Measurements from ENCODE around the gene SPECC1.

The SPECC1 gene

GRCh38 chr17:20121359-20122253 is 112.4 kb downstream of the SPECC1 start:
- no peak overlapping the region for H3K4me3 ChIP-seq (ENCODE audit: low read depth, low read length)

DNA sequence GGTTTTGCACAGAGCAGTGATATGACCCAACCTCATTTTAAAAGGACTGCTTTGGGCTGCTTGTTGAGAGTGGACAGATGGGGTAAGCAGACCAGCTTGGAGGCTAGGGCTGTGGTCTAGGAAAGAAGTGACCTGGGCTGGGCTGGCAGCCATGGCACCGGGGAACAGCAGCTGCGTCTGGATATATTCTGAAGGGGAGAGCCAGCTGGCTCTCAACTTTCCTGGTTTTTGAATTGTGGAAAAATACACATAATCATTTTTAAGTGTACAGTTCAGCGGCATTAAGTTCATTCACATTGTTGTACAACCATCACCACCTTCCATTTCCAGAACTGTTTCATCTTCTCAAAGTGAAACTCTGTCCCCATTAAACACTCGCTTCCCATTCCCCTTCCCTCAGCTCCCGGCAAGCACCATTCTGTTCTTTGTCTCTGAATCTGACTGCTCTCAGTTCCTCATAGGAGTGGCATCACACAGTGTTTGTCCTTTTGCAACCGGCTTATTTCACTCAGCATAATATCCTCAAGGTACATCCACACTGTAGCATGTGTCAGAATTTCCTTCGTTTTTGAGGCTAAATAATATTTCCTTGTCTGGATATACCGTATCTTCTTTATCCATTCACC is 113.2 kb downstream of the SPECC1 start:
- H3K4me3 ChIP-seq (ENCODE audit: low read depth, low read length): no peak overlapping the region

GRCh38 chr17:20123209-20123608 is 114.0 kb downstream of the SPECC1 start:
- H3K4me3 ChIP-seq (ENCODE audit: low read depth, low read length): no peak overlapping the region

DNA sequence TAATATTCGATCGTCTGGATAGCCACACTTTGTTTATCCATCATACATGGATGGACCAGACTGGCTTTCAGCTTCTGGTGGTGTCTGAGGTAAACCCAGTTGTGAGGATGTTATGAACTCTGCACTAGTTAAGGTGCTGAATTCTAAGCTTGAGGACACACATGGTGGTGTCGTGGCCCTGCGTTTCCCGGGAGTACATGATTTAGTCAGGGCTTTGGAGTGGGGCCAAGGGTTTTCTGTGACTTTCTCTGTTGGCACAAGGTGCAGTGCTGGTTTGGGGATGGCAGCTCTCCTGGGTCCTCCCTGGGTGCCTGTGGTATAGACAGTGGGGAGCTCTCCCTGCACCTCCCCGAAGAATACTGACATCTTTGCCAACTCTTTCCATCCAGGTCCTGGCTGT is 116.6 kb downstream of the SPECC1 start:
- no peak overlapping the region for H3K4me3 ChIP-seq (ENCODE audit: low read depth, low read length)

- H3K4me3 ChIP-seq (ENCODE audit: low read depth, low read length): no peak overlapping the region
Measured at GRCh38 chr17:20127360-20128035, 118.3 kb downstream of the SPECC1 start.

- no peak overlapping the region for H3K4me3 ChIP-seq (ENCODE audit: low read depth, low read length)
Measured at GRCh38 chr17:20128036-20128667, 119.0 kb downstream of the SPECC1 start.

GRCh38 chr17:20133517-20133916 is 124.4 kb downstream of the SPECC1 start:
- no peak overlapping the region for H3K4me3 ChIP-seq (ENCODE audit: low read depth, low read length)

GRCh38 chr17:20141198-20141972 is 132.2 kb downstream of the SPECC1 start:
- H3K4me3 ChIP-seq (ENCODE audit: low read depth, low read length): no peak overlapping the region

- no peak overlapping the region for H3K4me3 ChIP-seq (ENCODE audit: low read depth, low read length)
Measured at GRCh38 chr17:20142268-20142667, 133.1 kb downstream of the SPECC1 start.

- no peak overlapping the region for H3K4me3 ChIP-seq (ENCODE audit: low read depth, low read length)
Measured at GRCh38 chr17:20143740-20144139, 134.6 kb downstream of the SPECC1 start.

GRCh38 chr17:20145567-20145966 is 136.4 kb downstream of the SPECC1 start:
- no peak overlapping the region for H3K4me3 ChIP-seq (ENCODE audit: low read depth, low read length)

GRCh38 chr17:20149251-20149650 is 140.1 kb downstream of the SPECC1 start:
- H3K4me3 ChIP-seq (ENCODE audit: low read depth, low read length): no peak overlapping the region

DNA sequence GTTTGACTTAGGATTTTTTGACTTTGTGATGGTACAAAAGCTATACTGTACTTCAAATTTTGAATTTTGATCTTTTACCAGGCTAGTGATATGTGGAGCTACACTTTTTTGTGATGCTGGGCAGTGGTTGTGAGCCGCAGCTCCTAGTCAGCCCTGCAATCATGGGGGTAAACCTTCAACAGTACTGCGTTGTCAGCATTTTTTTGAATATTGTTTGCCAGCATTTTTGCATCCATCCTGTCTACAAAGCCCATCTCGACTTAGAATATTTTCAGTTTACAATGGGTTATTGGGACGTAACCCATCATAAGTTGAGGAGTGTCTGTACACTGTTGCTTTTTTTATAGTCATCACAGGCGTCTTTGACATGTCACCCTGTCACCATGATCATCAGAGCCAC is 142.0 kb downstream of the SPECC1 start:
- no peak overlapping the region for H3K4me3 ChIP-seq (ENCODE audit: low read depth, low read length)

- H3K4me3 ChIP-seq (ENCODE audit: low read depth, low read length): no peak overlapping the region
Measured at GRCh38 chr17:20153231-20153630, 144.1 kb downstream of the SPECC1 start.

DNA sequence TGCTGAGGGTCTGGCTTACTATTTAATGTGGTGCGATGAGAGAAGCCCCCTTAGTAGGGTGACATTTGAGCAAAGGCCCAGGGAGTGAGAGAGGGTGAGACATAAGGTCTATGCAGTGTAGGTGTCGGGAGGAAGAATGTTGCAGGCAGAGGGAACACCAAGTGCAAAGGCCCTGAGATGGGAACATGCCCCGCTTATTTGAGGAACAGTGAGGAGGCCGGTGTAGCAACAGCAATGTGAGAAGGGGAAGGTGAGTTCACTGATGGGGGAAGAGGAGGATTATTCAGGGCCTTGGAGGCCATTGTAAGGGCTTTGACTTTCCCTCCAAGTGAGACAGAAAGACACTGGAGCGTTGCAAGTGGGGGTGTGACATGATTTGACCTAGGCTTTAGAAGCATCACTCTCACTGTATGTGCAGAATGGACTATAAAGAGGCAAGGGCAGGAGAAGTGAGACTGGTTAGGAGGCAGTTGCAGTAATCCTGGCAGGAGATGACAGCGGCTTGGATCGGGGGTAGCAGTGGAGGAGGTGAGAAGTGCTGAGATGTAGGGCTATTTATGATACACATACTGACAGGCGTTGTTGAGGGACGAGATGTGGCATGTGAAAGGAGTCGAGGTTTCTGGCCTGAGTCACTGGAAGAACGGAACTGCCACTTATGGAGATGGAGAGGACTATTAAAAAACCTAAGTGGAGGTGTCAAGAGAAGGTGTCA is 145.3 kb downstream of the SPECC1 start:
- H3K4me3 ChIP-seq (ENCODE audit: low read depth, low read length): no peak overlapping the region

DNA sequence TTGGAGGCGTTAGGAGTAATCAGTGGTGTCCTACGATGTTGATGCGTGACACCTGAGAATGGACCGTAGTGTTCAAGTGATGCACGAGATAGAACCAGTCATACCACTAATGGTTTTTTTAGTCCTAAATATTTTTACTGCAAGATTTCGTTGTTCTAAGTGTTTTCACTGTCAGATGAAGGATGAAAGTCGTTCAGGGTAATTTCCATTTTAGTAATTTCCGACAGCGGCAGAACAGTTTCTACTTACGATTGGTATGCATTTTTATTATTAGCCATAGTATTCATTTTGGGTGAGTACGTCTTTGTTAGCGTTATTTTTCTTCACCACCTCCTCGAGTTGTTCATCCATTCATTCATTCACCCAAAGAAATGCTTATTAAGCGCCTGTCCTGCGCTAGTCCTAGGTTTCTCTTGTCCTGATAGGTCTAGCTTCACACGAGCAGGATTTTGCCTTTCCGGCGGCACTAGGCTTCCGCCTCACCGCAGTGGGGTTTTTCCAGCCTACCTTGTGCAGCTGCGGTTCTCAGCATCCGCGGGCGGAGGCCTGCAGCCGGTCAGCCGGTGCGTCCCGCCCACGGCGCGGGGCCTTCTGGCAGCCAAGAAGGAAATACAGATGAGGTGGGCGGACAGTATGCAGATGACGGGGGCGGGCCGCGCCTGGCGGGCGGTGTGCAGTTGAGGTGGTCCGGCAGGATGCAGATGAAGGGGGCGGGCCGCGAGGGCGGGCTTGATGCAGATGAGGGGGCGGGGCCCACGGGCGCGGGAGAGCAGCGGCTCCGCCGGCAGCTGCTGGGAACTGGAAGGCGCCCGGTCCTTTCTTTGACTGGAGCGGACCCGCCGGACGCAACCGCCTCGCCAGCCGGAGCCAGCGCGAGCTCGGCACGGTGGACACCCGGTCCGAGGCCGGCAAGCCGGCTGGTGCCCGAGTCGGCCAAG is 146.4 kb downstream of the SPECC1 start:
- H3K4me3 ChIP-seq (ENCODE audit: low read depth, low read length): peak overlapping the region; percentile 78

GRCh38 chr17:20156196-20157000 is 147.2 kb downstream of the SPECC1 start:
- H3K4me3 ChIP-seq (ENCODE audit: low read depth, low read length): peak overlapping the region; percentile 78

GRCh38 chr17:20157001-20157310 is 147.8 kb downstream of the SPECC1 start:
- peak overlapping the region; percentile 78 for H3K4me3 ChIP-seq (ENCODE audit: low read depth, low read length)

Data from iPS-11a (cell line).